ENCODE measurements around the gene RPS19BP1. TPM values are rescaled to one million over a fixed set of nuclear protein-coding genes. Genes with fewer than 3 reads are reported as not detected.

Gene RPS19BP1
- total and polyA plus RNA-seq, 2 donors (not counting 1 experiment from before 2014, with no cell fraction given) = 60.3 to 74.8 TPM

DNA sequence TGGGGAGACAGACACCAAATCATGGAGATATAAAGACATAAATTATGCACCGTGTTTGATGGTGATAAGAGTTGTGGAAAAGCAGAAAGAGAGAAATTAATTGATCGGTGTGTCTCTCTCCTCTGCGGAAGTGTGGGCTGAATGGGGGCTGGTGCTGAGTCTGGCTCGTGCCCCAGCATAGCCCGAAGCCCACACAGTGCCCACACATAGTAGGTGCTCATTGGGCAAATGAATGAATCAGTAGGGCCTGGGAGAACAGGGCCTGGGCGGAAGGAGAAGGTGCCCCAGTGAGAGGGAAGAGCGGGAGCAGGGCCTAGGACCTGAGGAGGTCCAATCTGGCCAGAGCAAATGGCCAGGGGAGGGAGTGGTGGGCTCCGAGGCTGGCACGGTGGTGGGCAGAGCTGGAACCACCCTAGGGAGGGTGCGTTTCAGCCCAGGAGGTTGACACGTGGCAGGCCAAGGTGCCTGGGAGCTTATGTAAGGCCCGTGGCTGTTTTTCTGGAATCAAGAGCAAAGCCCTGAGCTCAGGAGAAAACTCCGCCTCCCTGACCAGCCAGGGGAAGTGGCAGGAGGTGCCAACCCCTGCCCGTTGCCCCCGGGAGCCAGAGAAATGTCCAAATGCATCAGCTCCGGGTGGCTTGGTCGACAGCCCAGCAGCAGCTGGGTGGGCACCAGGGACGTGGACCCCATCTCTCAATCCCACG lies 35.9 kb upstream of the RPS19BP1 start:
- peaks cover 9 to 10% of the 10 kb centered on the region in 2 donors for H3K4me1 ChIP-seq (ENCODE audit: control insufficient read depth in 2 of 2, insufficient read depth in 2 of 2, low read length in 2 of 2)
- Mint-ChIP-seq H3K27me3 (peaks cover 7% of the 10 kb centered on the region), H3K9me3 (ENCODE audit: insufficient read depth) (peaks cover 6% of the 10 kb centered on the region), H3K4me3 (no peak overlapping the region), H3K27ac (no peak overlapping the region), H3K4me1 (peaks cover 14% of the 10 kb centered on the region)
- no peak for DNase-seq
- no peak overlapping the region for H3K27ac ChIP-seq (ENCODE audit: low read length in 2 of 2)
- H3K79me2 ChIP-seq (ENCODE audit: control insufficient read depth, insufficient read depth, low read length) = no peaks in the 10 kb centered on the region
- H3K4me2 ChIP-seq (replicated peaks; ENCODE audit: low read depth, low read length, poor library complexity, severe bottlenecking) = no peak overlapping the region
- WGBS (ENCODE audit: insufficient coverage) = 84% methylated on average over 18 of the region's 19 CpGs
- no peaks in the 10 kb centered on the region for H3K9me3 ChIP-seq (ENCODE audit: control extremely low read depth in 1 of 3, control insufficient read depth in 2 of 3, insufficient read depth in 1 of 3, low read length in 2 of 3)
- CTCF ChIA-PET = no interaction called here
- no peak overlapping the region for H3K9ac ChIP-seq (ENCODE audit: low read length)
- no peaks in the 10 kb centered on the region for H3K36me3 ChIP-seq (replicated peaks in 1 of 2; ENCODE audit: control extremely low read depth in 1 of 2, control insufficient read depth in 1 of 2, extremely low read depth in 1 of 2, insufficient read depth in 2 of 2, low read length in 1 of 2)
- no peak overlapping the region for H3K4me3 ChIP-seq (ENCODE audit: control extremely low read depth in 1 of 5, extremely low read depth in 1 of 5, insufficient read depth in 1 of 5, low read depth in 2 of 5, low read length in 4 of 5)
- POLR2A ChIA-PET = no interaction called here
- H4K20me1 ChIP-seq (ENCODE audit: control insufficient read depth, insufficient read depth, low read length, poor library complexity, severe bottlenecking) = no peaks in the 10 kb centered on the region
- ATAC-seq (ENCODE audit: low read depth) = no peak
- no peak overlapping the region for H2AFZ ChIP-seq (ENCODE audit: insufficient read depth, low read depth, low read length, poor library complexity, severe bottlenecking)
- TF ChIP-seq, protein P1, sequence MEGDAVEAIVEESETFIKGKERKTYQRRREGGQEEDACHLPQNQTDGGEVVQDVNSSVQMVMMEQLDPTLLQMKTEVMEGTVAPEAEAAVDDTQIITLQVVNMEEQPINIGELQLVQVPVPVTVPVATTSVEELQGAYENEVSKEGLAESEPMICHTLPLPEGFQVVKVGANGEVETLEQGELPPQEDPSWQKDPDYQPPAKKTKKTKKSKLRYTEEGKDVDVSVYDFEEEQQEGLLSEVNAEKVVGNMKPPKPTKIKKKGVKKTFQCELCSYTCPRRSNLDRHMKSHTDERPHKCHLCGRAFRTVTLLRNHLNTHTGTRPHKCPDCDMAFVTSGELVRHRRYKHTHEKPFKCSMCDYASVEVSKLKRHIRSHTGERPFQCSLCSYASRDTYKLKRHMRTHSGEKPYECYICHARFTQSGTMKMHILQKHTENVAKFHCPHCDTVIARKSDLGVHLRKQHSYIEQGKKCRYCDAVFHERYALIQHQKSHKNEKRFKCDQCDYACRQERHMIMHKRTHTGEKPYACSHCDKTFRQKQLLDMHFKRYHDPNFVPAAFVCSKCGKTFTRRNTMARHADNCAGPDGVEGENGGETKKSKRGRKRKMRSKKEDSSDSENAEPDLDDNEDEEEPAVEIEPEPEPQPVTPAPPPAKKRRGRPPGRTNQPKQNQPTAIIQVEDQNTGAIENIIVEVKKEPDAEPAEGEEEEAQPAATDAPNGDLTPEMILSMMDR (IDR thresholded peaks at IDR 0.05) = no peak
- no peak for TF ChIP-seq EZH2 (IDR thresholded peaks at IDR 0.05; ENCODE audit: borderline replicate concordance, insufficient read depth, low read depth, low read length, poor library complexity, severe bottlenecking)
- peaks cover 0 to 3% (median 2%) of the 10 kb centered on the region in 4 experiments for H3K27me3 ChIP-seq (replicated peaks in 1 of 4; ENCODE audit: control extremely low read depth in 1 of 4, control insufficient read depth in 3 of 4, insufficient read depth in 4 of 4, low read length in 3 of 4)
- intact Hi-C loops (cut with micrococcal nuclease) = no loop called here

All from B cell (primary cell).